ENCODE measurements around the gene ELMO1.

The ELMO1 gene

GRCh38 chr7:37255327-37255944, 193.2 kb downstream of the ELMO1 start:
- DNase-seq (ENCODE audit: low read depth, low spot score) = no peak
- CTCF ChIA-PET = no interaction called here
- POLR2A ChIA-PET = no interaction called here

GRCh38 chr7:37251222-37251621, 197.4 kb downstream of the ELMO1 start:
- ChIA-PET CTCF (no interaction called here), POLR2A (no interaction called here)
- no peak overlapping the region for H3K4me3 ChIP-seq (ENCODE audit: low read depth, low read length)
- no peak for TF ChIP-seq CTCF (IDR thresholded peaks at IDR 0.05; ENCODE audit: insufficient read depth, low read length, missing control alignments)
- DNase-seq (ENCODE audit: low read depth, low spot score) = no peak

More at GRCh38 chr7:37255327-37255944, 193.2 kb downstream of the ELMO1 start:
- no peak for TF ChIP-seq CTCF (IDR thresholded peaks at IDR 0.05; ENCODE audit: insufficient read depth, low read length, missing control alignments)
- no peak overlapping the region for H3K4me3 ChIP-seq (ENCODE audit: low read depth, low read length)

GRCh38 chr7:37249240-37249639, 199.4 kb downstream of the ELMO1 start:
- ChIA-PET POLR2A (no interaction called here), CTCF (no interaction called here)
- no peak overlapping the region for H3K4me3 ChIP-seq (ENCODE audit: low read depth, low read length)
- TF ChIP-seq CTCF (IDR thresholded peaks at IDR 0.05; ENCODE audit: insufficient read depth, low read length, missing control alignments) = no peak
- no peak for DNase-seq (ENCODE audit: low read depth, low spot score)

- POLR2A ChIA-PET = no interaction called here
- no peak overlapping the region for H3K4me3 ChIP-seq (ENCODE audit: low read depth, low read length)
- no peak for DNase-seq (ENCODE audit: low read depth, low spot score)
- CTCF ChIA-PET = no interaction called here
- TF ChIP-seq CTCF (IDR thresholded peaks at IDR 0.05; ENCODE audit: insufficient read depth, low read length, missing control alignments) = no peak
Observed at GRCh38 chr7:37248396-37248861, 200.2 kb downstream of the ELMO1 start.

- TF ChIP-seq CTCF (IDR thresholded peaks at IDR 0.05; ENCODE audit: insufficient read depth, low read length, missing control alignments) = no peak
- DNase-seq (ENCODE audit: low read depth, low spot score) = no peak
- no peak overlapping the region for H3K4me3 ChIP-seq (ENCODE audit: low read depth, low read length)
- ChIA-PET POLR2A (no interaction called here), CTCF (no interaction called here)
Observed at GRCh38 chr7:37247861-37248260, 200.8 kb downstream of the ELMO1 start.

GRCh38 chr7:37245590-37245989, 203.1 kb downstream of the ELMO1 start:
- TF ChIP-seq CTCF (IDR thresholded peaks at IDR 0.05; ENCODE audit: insufficient read depth, low read length, missing control alignments) = no peak
- ChIA-PET POLR2A (no interaction called here), CTCF (no interaction called here)
- H3K4me3 ChIP-seq (ENCODE audit: low read depth, low read length) = no peak overlapping the region
- no peak for DNase-seq (ENCODE audit: low read depth, low spot score)
